K562 (cell line): ENCODE results near the gene CYRIA. TPM values are rescaled to one million over a fixed set of nuclear protein-coding genes. Genes with fewer than 3 reads are reported as not detected.

Experiments
- ATF3 ChIP-seq, 2 experiments: fragments of 450-650 bp in 1 of 2; sonication (generic) in 1 of 2; formaldehyde crosslinking in 1 of 2; IDR thresholded peaks in 1 of 2; conservative IDR thresholded peaks in 1 of 2; 2 replicates each; pipeline versions ENCODE4 v1.6.1 to v1.8.1; 2016 to 2023; ENCODE audit warnings: mild to moderate bottlenecking in 2 of 2, moderate library complexity in 2 of 2, inconsistent platforms in 1 of 2, missing genetic modification reagents in 1 of 2
- CAMTA2 ChIP-seq: fragments of 250-450 bp; sonication (Bioruptor Pico); conservative IDR thresholded peaks from 2 replicates; pipeline ENCODE4 v1.5.1; 2022
- CGGBP1 ChIP-seq: fragments of 250-450 bp; sonication (Bioruptor Pico); IDR thresholded peaks from 2 replicates; pipeline ENCODE4 v1.9.0; 2021; ENCODE audit warnings: mild to moderate bottlenecking
- CHAMP1 ChIP-seq: fragments of 450-650 bp; IDR thresholded peaks from 2 replicates; pipeline ENCODE4 v1.6.1; 2016; ENCODE audit warnings: mild to moderate bottlenecking
- CXXC5 ChIP-seq: fragments of 250-450 bp; sonication (Bioruptor Pico); IDR thresholded peaks from 2 replicates; pipeline ENCODE4 v1.8.0; 2022; ENCODE audit warnings: inconsistent platforms, mild to moderate bottlenecking, moderate library complexity
- DPF2 ChIP-seq: fragments of 450-650 bp; IDR thresholded peaks from 2 replicates; pipeline ENCODE4 v1.6.1; 2016
- HSF4 ChIP-seq: fragments of 250-450 bp; sonication (Bioruptor Pico); IDR thresholded peaks from 2 replicates; pipeline ENCODE4 v2.1.2; 2022; ENCODE audit warnings: mild to moderate bottlenecking, moderate library complexity, borderline replicate concordance
- PPARD ChIP-seq: fragments of 250-450 bp; sonication (Bioruptor Pico); IDR thresholded peaks from 2 replicates; pipeline ENCODE4 v1.8.0; 2022; ENCODE audit warnings: inconsistent platforms, mild to moderate bottlenecking, moderate library complexity
- PRDM10 ChIP-seq: fragments of 450-650 bp; IDR thresholded peaks from 2 replicates; pipeline ENCODE4 v1.6.1; 2018; ENCODE audit not compliant: partially characterized antibody
- TRIM25 ChIP-seq: fragments of 450-650 bp; IDR thresholded peaks from 2 replicates; pipeline ENCODE4 v1.7.0; 2016; ENCODE audit warnings: borderline replicate concordance
- XRCC5 ChIP-seq: fragments of 200-400 bp; formaldehyde crosslinking; IDR thresholded peaks from 2 replicates; pipeline ENCODE4 v1.6.1; 2017; ENCODE audit warnings: low read depth, mild to moderate bottlenecking, low read length
- ZFPM2 ChIP-seq: fragments of 250-450 bp; sonication (Bioruptor Pico); IDR thresholded peaks from 2 replicates; pipeline ENCODE4 v1.5.1; 2022; ENCODE audit warnings: mild to moderate bottlenecking
- ZNF175 ChIP-seq: fragments of 200-800 bp; sonication (Bioruptor generic); IDR thresholded peaks from 2 replicates; pipeline ENCODE4 v1.6.1; 2016; ENCODE audit warnings: low read depth, mild to moderate bottlenecking, missing genetic modification characterization, missing compliant biosample characterization
- ZNF398 ChIP-seq: fragments of 250-450 bp; sonication (Bioruptor Pico); IDR thresholded peaks from 2 replicates; pipeline ENCODE4 v1.8.0; 2021; ENCODE audit warnings: moderate library complexity, mild to moderate bottlenecking, inconsistent platforms
- ZNF57 ChIP-seq: fragments of 450-650 bp; formaldehyde crosslinking; IDR thresholded peaks from 2 replicates; pipeline ENCODE4 v1.4.0; 2020; ENCODE audit warnings: mild to moderate bottlenecking, moderate library complexity
- polyA plus RNA-seq, 8 experiments: library from polyadenylated mRNA; depleted of rRNA in 4 of 8; stranded (reverse) in 5 of 8; unstranded in 3 of 8; fragments of >200 nt; fragmentation: Nextera tagmentation in 2 of 8; fragmentation: Illumina TruSeq in 1 of 8; extraction: Ambion mirVana in 2 of 8; extraction: Trizol in 1 of 8; gene quantifications; 2 replicates each; pipeline versions ENCODE4 v1.2.1 to v1.2.3, GENCODE V29; 2011 to 2014; ENCODE audit warnings: inconsistent platforms in 1 of 8, missing spikeins in 1 of 8
- total RNA-seq, 7 experiments: library from RNA; depleted of rRNA in 6 of 7; stranded (reverse); fragments of >200 nt in 6 of 7; fragmentation: Illumina TruSeq in 2 of 7; extraction: Trizol in 2 of 7; gene quantifications; 2 replicates each; pipeline versions ENCODE4 v1.2.1 to v1.2.3, GENCODE V29; 2011 to 2021; ENCODE audit warnings: low replicate concordance in 1 of 7

Gene CYRIA
- total and polyA plus RNA-seq, 9 of the 15 experiments (the other 6 are each of a cell fraction or from before 2014, with no cell fraction given), result 0.84 to 5.6 (median 3.0) TPM

- TF ChIP-seq PRDM10, result peak; percentile 92
- peak; percentile 72 for TF ChIP-seq DPF2
- TF ChIP-seq CAMTA2 (CRISPR knock-in tag), result no peak
- no peak for TF ChIP-seq ZNF57 (CRISPR knock-in tag)
- no peak for TF ChIP-seq TRIM25
- peak; percentile 24; the same call in 1 of the 2 replicates for TF ChIP-seq CXXC5 (CRISPR knock-in tag)
- TF ChIP-seq CGGBP1, result no peak
- TF ChIP-seq ZNF175 (CRISPR knock-in tag), result peak; percentile 47
- TF ChIP-seq HSF4, result no peak
- TF ChIP-seq ZFPM2 (CRISPR knock-in tag), result no peak
- TF ChIP-seq CHAMP1, result no peak
- no peak for TF ChIP-seq ZNF398 (CRISPR knock-in tag)
- TF ChIP-seq ATF3 (IDR thresholded peaks at IDR 0.05), result peak; percentile 89
- TF ChIP-seq ATF3 (CRISPR knock-in tag; conservative IDR thresholded peaks at IDR 0.05), result peak; percentile 47; the same call in 1 of the 2 replicates
- no peak for TF ChIP-seq XRCC5
- TF ChIP-seq PPARD (CRISPR knock-in tag), result no peak
Measured at GRCh38 chr2:16633621-16634430, 31.8 kb downstream of the CYRIA start (continued).
